ENCODE data around the gene DSG2.

The DSG2 gene

DNA sequence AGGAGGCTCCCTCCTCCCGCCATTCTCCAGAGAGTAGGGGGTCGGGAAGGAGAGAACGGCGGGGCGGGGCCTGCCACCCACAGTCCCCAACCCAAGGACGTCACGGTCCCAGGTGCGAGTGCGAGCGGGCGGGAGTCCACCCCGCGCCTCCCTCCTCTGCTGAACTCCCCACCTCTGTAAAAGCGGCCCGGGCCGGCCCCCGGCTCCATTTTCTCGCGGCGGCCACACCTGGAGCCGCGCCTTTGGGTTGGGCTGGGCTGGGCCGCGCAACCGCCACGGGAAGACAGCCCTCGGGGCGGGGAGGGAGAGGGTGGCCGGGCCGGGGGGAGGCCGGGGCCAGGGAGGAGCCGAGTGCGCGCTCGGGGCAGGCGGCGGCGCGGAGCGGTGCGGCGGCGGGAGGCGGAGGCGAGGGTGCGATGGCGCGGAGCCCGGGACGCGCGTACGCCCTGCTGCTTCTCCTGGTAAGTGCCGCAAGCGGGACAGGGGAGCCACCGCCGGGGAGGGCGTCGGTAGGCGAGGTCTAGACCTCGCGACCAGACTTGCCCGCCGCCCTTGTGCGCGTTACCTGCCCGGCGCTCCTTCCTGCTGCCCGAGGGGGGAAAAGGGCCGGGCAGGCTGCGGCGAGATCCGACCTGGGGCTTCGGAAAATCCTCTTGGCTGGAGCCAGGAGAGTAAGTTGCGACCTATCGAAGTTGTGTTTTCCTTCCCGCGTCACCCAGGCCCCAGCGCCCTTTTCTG lies at the start of gene DSG2:
TSS of gene DSG2 (plus strand) at position 342 of the 738 bp plus-strand sequence. CDS start at position 417, 75 bp downstream.
- H3K4me1 ChIP-seq (ENCODE audit: control insufficient read depth, insufficient read depth, low read length): no peaks in the 10 kb centered on the region
- no peaks in the 10 kb centered on the region for H3K9me3 ChIP-seq (ENCODE audit: control insufficient read depth, low read length)
- H3K9ac ChIP-seq (ENCODE audit: low read length): peak within 1 kb of the TSS; percentile 39
- no peak for DNase-seq (ENCODE audit: low read depth)
- peaks cover 16% of the 10 kb centered on the region for H3K27me3 ChIP-seq (replicated peaks; ENCODE audit: control insufficient read depth, insufficient read depth, low read length)
- H3K4me3 ChIP-seq (ENCODE audit: low read length): peak within 1 kb of the TSS; percentile 82
- H3K36me3 ChIP-seq (ENCODE audit: control insufficient read depth, insufficient read depth, low read length, severe bottlenecking): no peaks in the 10 kb centered on the region

DNA sequence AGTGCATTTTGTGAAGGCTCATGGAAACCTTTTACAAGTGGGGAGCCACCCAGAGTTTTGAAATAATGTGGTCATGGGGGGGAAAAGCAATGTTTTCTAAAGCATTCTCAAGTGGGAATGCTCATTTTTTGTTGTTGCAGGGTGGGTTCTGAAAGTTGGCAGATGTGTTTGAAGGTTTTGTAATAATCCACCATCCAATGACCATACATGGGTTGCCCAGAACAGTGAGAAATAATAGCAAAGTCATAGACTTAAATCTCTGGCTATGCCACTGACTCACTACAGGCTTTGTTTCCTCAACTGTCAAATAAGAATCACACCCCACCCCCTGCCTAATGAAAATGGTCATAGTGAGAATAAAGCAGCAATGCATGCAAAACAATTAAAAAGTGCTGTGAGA lies 47.6 kb upstream of the DSG2 start:
- no peak for DNase-seq (ENCODE audit: low read depth)
- Histone ChIP-seq H3K4me3 (ENCODE audit: low read length) (no peak overlapping the region), H3K36me3 (ENCODE audit: control insufficient read depth, insufficient read depth, low read length, severe bottlenecking) (no peaks in the 10 kb centered on the region), H3K9me3 (ENCODE audit: control insufficient read depth, low read length) (no peaks in the 10 kb centered on the region), H3K9ac (ENCODE audit: low read length) (no peak overlapping the region), H3K4me1 (ENCODE audit: control insufficient read depth, insufficient read depth, low read length) (no peaks in the 10 kb centered on the region), H3K27me3 (replicated peaks; ENCODE audit: control insufficient read depth, insufficient read depth, low read length) (no peaks in the 10 kb centered on the region)

DNA sequence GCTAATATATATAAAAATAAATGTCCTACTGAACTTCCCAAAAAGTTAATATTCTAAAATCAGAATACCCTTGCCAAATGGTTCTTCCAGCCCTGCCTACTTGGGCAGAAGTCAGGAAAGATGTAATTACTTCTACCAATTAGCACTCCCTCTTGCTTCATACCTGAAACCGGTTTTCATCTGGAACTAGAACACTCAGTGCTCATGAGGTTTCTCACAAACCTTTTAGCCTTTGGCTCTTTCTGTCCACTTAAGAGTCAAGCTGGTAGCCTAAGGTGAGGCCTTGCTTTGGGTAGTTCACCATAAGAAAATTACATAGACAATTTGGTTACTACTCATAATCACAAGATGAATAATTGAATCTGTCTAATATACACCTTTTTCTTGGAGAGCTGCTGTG lies 46.4 kb upstream of the DSG2 start:
- no peaks in the 10 kb centered on the region for H3K27me3 ChIP-seq (replicated peaks; ENCODE audit: control insufficient read depth, insufficient read depth, low read length)
- H3K36me3 ChIP-seq (ENCODE audit: control insufficient read depth, insufficient read depth, low read length, severe bottlenecking): no peaks in the 10 kb centered on the region
- DNase-seq (ENCODE audit: low read depth): no peak
- H3K4me1 ChIP-seq (ENCODE audit: control insufficient read depth, insufficient read depth, low read length): no peaks in the 10 kb centered on the region
- H3K9me3 ChIP-seq (ENCODE audit: control insufficient read depth, low read length): no peaks in the 10 kb centered on the region
- H3K4me3 ChIP-seq (ENCODE audit: low read length): no peak overlapping the region
- no peak overlapping the region for H3K9ac ChIP-seq (ENCODE audit: low read length)

DNA sequence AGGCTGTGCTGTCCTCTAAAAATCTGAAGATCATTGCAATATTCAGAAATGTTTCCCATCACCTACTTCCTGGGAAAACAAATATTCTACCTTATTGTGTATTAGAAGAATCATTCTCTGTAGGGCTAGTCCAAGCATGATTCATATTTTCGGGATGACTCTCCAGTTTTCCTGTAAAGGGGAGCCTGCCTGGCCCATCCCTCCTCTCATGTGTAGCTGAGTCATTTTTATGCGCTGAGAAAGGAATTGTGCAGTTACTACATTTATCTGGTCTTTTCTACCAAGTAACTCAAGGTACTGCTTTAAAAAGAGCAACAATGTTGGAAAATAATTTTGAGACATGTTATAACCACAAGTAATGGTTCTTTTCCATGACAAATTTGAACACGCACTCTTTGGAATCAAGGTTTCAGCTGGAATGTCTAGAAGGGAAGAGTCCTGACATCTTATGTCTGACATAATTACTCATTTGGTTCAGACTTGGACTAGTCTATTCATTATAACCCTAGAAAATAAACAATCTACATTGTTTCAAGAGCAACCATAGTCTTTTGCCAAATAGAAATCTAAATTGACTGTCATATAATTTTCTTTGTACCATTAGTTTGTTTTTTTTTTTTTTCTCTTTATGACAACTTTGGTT lies 43.8 kb upstream of the DSG2 start:
- no peak for DNase-seq (ENCODE audit: low read depth)
- Histone ChIP-seq H3K4me3 (ENCODE audit: low read length) (no peak overlapping the region), H3K4me1 (ENCODE audit: control insufficient read depth, insufficient read depth, low read length) (no peaks in the 10 kb centered on the region), H3K9ac (ENCODE audit: low read length) (no peak overlapping the region), H3K36me3 (ENCODE audit: control insufficient read depth, insufficient read depth, low read length, severe bottlenecking) (no peaks in the 10 kb centered on the region), H3K27me3 (replicated peaks; ENCODE audit: control insufficient read depth, insufficient read depth, low read length) (no peaks in the 10 kb centered on the region), H3K9me3 (ENCODE audit: control insufficient read depth, low read length) (no peaks in the 10 kb centered on the region)

DNA sequence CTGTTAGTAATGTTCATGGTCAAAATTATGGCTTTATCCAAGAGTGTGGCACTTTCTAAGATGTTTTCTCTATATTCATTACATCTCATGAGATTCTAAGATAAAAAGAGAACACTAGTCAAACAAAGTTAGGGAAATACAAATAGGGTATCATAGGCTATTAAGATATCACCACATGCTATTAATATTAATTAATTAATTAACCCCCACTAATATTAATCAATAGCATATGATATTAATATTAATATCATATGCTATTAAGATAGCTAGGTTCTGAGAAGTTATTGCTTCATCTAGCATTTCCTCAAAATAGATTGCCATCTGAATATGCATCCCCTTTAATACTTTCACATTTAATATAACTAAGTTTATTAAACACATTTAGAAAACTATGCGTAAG lies 28.3 kb upstream of the DSG2 start:
- Histone ChIP-seq H3K4me1 (ENCODE audit: control insufficient read depth, insufficient read depth, low read length) (no peaks in the 10 kb centered on the region), H3K36me3 (ENCODE audit: control insufficient read depth, insufficient read depth, low read length, severe bottlenecking) (no peaks in the 10 kb centered on the region), H3K27me3 (replicated peaks; ENCODE audit: control insufficient read depth, insufficient read depth, low read length) (peaks cover 4% of the 10 kb centered on the region), H3K4me3 (ENCODE audit: low read length) (no peak overlapping the region), H3K9ac (ENCODE audit: low read length) (no peak overlapping the region), H3K9me3 (ENCODE audit: control insufficient read depth, low read length) (no peaks in the 10 kb centered on the region)
- DNase-seq (ENCODE audit: low read depth): no peak

DNA sequence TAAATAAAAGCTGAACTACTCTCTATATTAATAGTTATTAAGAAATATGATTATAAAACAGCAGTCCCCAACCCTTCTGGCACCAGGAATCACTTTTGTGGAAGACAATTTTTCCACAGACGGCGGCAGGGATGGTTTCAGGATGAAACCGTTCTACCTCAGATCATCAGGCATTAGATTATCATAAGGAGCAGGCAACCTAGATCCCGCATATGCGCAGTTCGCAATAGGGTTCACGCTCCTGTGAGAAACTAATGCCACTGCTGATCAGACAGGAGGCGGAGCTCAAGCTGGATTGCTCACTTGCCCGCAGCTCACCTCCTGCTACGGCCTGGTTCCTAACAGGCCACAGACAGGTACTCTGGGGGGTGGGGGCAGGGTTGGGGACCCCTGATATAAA lies 19.3 kb upstream of the DSG2 start:
- no peak overlapping the region for H3K4me3 ChIP-seq (ENCODE audit: low read length)

DNA sequence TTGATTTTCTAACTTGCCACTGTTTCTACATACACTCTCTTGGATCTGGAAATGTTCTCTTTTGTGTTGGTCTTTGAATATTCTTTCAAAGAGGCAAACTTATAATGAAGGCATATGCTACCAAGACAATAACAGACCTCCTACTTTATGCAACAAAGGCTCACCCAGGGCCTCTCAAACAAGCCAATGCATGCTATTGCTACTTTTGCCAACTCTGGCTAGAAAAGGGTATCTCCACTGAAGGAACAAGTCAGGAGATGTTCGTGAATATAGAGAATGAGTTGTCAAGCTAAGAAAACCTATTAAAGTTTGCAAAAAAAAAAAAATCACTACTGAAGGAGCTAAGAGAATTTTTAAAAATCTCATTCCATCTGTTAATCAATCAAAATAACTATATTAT lies 15.9 kb upstream of the DSG2 start:
- DNase-seq (ENCODE audit: low read depth): no peak
- H3K9me3 ChIP-seq (ENCODE audit: control insufficient read depth, low read length): no peaks in the 10 kb centered on the region

More for the DNA sequence above, 19.3 kb upstream of the DSG2 start:
- Histone ChIP-seq H3K36me3 (ENCODE audit: control insufficient read depth, insufficient read depth, low read length, severe bottlenecking) (no peaks in the 10 kb centered on the region), H3K9ac (ENCODE audit: low read length) (no peak overlapping the region), H3K4me1 (ENCODE audit: control insufficient read depth, insufficient read depth, low read length) (no peaks in the 10 kb centered on the region), H3K9me3 (ENCODE audit: control insufficient read depth, low read length) (no peaks in the 10 kb centered on the region), H3K27me3 (replicated peaks; ENCODE audit: control insufficient read depth, insufficient read depth, low read length) (peaks cover 4% of the 10 kb centered on the region)
- DNase-seq (ENCODE audit: low read depth): no peak

DNA sequence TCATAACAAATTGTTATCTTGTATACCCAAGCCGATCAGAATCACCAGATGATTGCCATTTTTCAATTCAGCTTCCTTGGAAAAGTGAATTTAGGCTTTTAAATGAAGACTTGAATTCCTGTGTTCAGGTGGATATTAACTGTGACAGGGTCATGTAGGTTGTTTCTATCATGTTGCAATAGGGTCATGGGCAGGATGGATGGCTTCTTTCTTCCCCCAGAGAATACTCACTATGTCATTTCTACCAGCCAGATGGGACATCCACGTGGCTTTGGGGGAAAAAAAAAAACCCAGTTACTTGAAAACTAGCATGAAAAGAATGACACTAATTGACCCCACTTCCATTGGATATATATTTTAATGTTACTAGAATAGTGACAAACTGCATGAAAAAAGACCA lies 14.6 kb upstream of the DSG2 start:
- DNase-seq (ENCODE audit: low read depth): no peak
- Histone ChIP-seq H3K36me3 (ENCODE audit: control insufficient read depth, insufficient read depth, low read length, severe bottlenecking) (no peaks in the 10 kb centered on the region), H3K9me3 (ENCODE audit: control insufficient read depth, low read length) (no peaks in the 10 kb centered on the region), H3K4me1 (ENCODE audit: control insufficient read depth, insufficient read depth, low read length) (peaks cover 15% of the 10 kb centered on the region), H3K27me3 (replicated peaks; ENCODE audit: control insufficient read depth, insufficient read depth, low read length) (no peaks in the 10 kb centered on the region), H3K9ac (ENCODE audit: low read length) (no peak overlapping the region), H3K4me3 (ENCODE audit: low read length) (no peak overlapping the region)

More for the DNA sequence above, 15.9 kb upstream of the DSG2 start:
- Histone ChIP-seq H3K27me3 (replicated peaks; ENCODE audit: control insufficient read depth, insufficient read depth, low read length) (no peaks in the 10 kb centered on the region), H3K4me1 (ENCODE audit: control insufficient read depth, insufficient read depth, low read length) (peaks cover 6% of the 10 kb centered on the region), H3K36me3 (ENCODE audit: control insufficient read depth, insufficient read depth, low read length, severe bottlenecking) (no peaks in the 10 kb centered on the region), H3K4me3 (ENCODE audit: low read length) (no peak overlapping the region), H3K9ac (ENCODE audit: low read length) (no peak overlapping the region)

DNA sequence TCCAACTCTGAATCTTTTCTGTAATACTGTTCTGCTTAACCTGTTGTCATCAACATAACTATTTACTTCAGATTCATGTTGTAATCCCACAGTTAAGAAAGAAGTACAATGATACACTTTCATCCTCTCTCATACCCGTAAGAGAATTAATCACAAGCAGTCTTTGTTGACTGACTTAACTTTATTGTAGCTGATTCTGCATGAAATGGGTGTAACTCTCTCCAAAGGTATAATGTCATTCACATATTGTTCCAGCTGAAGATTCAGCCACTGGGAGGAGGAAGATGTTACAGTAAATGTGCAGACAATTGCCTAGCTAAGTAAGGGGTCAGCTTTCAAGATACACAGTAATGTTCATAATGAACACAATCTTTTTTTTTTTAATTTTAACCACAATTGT lies 13.5 kb upstream of the DSG2 start:
- H3K9me3 ChIP-seq (ENCODE audit: control insufficient read depth, low read length): no peaks in the 10 kb centered on the region
- H3K36me3 ChIP-seq (ENCODE audit: control insufficient read depth, insufficient read depth, low read length, severe bottlenecking): no peaks in the 10 kb centered on the region
- no peak for DNase-seq (ENCODE audit: low read depth)
- no peak overlapping the region for H3K4me3 ChIP-seq (ENCODE audit: low read length)
- H3K9ac ChIP-seq (ENCODE audit: low read length): no peak overlapping the region
- no peaks in the 10 kb centered on the region for H3K27me3 ChIP-seq (replicated peaks; ENCODE audit: control insufficient read depth, insufficient read depth, low read length)
- H3K4me1 ChIP-seq (ENCODE audit: control insufficient read depth, insufficient read depth, low read length): peaks cover 15% of the 10 kb centered on the region

DNA sequence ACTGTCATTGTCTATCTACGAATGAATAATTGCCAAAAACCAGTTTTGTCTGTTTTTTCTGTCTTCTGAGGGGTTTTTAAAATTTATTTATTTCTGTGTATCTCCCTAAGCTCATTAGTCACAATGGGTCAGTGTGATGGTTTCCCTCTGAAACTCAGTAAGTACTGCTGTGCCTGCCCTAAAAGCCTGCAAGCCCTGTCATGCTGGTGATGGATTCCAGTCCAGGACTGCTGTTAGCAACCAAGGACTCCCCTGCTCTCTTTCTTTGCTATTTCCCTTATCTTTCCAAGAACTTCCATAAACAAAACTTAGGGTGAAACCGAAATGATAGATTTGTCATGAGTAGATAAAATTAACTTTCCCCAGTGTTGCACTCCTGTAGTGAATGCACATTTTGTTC lies 11.8 kb upstream of the DSG2 start:
- DNase-seq (ENCODE audit: low read depth): no peak
- H3K4me1 ChIP-seq (ENCODE audit: control insufficient read depth, insufficient read depth, low read length): peaks cover 15% of the 10 kb centered on the region
- no peaks in the 10 kb centered on the region for H3K36me3 ChIP-seq (ENCODE audit: control insufficient read depth, insufficient read depth, low read length, severe bottlenecking)
- no peak overlapping the region for H3K9ac ChIP-seq (ENCODE audit: low read length)
- no peak overlapping the region for H3K4me3 ChIP-seq (ENCODE audit: low read length)
- no peaks in the 10 kb centered on the region for H3K27me3 ChIP-seq (replicated peaks; ENCODE audit: control insufficient read depth, insufficient read depth, low read length)
- H3K9me3 ChIP-seq (ENCODE audit: control insufficient read depth, low read length): no peaks in the 10 kb centered on the region

DNA sequence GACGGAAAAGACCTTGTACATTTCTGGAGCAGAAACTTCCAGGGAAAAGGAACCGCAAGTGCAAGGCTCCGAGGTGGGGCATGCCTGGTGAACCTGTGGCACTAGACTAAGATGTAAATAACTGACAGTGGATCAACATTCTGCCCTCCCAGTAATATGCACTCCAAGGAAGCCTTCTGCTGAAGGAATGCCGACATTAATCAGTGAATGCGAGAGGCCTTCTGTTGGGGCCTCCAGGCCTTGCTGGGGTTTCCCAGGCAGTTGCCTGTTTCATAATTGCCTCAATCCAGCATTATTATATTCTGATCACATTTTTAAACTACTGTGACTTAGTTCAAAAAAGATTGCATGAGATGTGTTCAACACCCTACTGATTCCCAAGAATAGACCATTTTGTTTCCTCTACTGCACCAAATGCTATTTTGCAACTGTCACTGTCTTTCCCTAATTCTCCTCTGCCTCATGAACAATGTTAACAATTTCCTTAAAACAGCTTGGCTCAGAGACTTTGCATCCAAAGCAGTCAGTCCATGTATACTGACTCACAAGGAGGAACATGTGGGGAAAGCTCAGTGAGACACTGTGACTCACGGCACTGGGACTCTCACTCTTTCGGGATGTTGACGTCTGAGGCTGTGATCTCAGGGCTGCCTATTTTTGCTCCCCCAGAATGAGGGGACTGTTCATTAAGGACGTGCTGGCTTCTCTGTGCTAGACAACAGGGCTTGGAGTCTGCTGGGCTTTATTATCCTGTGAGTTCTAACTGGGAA lies 10.5 kb upstream of the DSG2 start:
- H3K9ac ChIP-seq (ENCODE audit: low read length): no peak overlapping the region
- peaks cover 15% of the 10 kb centered on the region for H3K4me1 ChIP-seq (ENCODE audit: control insufficient read depth, insufficient read depth, low read length)
- H3K4me3 ChIP-seq (ENCODE audit: low read length): no peak overlapping the region
- H3K36me3 ChIP-seq (ENCODE audit: control insufficient read depth, insufficient read depth, low read length, severe bottlenecking): no peaks in the 10 kb centered on the region
- no peaks in the 10 kb centered on the region for H3K9me3 ChIP-seq (ENCODE audit: control insufficient read depth, low read length)
- no peaks in the 10 kb centered on the region for H3K27me3 ChIP-seq (replicated peaks; ENCODE audit: control insufficient read depth, insufficient read depth, low read length)
- no peak for DNase-seq (ENCODE audit: low read depth)
